ENCODE measurements around the gene STX18. TPM values are rescaled to one million over a fixed set of nuclear protein-coding genes. Genes with fewer than 3 reads are reported as not detected.

Gene STX18
- total and polyA plus RNA-seq, 10 of the 15 experiments (the other 5 are each of a cell fraction or from before 2014, with no cell fraction given): 8.2 to 46.6 (median 31.1) TPM

DNA sequence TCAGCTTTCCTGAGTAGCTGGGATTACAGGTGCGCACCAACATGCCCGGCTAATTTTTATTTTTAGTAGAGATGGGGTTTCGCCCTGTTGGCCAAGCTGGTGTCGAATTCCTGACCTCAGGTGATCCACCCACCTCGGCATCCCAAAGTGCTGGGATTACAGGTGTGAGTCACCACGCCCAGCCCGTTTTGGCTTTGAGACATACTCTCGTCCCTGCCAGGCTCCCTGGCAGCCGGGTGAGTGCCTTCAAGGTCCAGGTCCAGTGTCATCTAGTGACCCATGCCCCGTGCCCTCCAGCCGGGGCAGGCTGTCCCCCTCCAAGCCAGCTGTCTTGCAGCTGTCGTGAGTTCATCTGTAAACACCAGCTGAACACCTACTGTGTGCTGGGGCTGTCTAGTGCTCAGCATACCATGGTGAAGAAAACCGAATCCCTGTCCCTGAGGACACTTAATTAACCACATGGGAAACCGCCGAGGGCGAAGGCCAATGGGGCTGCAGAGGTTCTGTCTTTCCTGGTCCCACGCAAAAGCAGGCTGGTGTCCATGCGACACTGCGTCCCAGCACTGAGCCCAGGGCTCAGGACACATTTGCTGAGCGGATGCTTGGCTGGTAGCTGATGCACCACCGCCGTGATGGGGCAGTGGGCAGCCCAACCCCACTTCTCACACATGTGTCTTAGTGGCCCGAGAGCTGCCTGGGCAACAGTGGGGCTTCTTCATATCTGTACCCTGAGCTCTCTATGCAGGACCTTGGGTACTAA is 133.1 kb downstream of the STX18 start:
- H3K4me2 ChIP-seq (ENCODE audit: control insufficient read depth, insufficient read depth): no peak overlapping the region
- ChIA-PET CTCF (no interaction called here), POLR2A (no interaction called here)
- TF ChIP-seq RUNX3 (IDR thresholded peaks at IDR 0.05; ENCODE audit: low read length) (no peak), SP1 (IDR thresholded peaks at IDR 0.05; ENCODE audit: low read depth, low read length) (no peak), TCF12 (IDR thresholded peaks at IDR 0.05; ENCODE audit: low read depth, low read length) (no peak), PAX8 (IDR thresholded peaks at IDR 0.05) (no peak), POLR2AphosphoS2 (IDR thresholded peaks at IDR 0.05; ENCODE audit: low read depth, low read length) (no peak), CEBPB (IDR thresholded peaks at IDR 0.05; ENCODE audit: borderline replicate concordance in 1 of 2, low read depth in 2 of 2, low read length in 2 of 2) (no peak), EGR1 (IDR thresholded peaks at IDR 0.05; ENCODE audit: borderline replicate concordance in 1 of 2, low read depth in 2 of 2, low read length in 2 of 2) (no peak), CBFB (IDR thresholded peaks at IDR 0.05; ENCODE audit: low read depth) (no peak), ASH2L (IDR thresholded peaks at IDR 0.05; ENCODE audit: borderline replicate concordance, low read depth) (no peak), TBL1XR1 (IDR thresholded peaks at IDR 0.05; ENCODE audit: low read depth, low read length) (no peak), NFYB (IDR thresholded peaks at IDR 0.05; ENCODE audit: insufficient read depth, low read depth, low read length) (no peak), ZSCAN29 (IDR thresholded peaks at IDR 0.05) (no peak), NR2F1 (conservative IDR thresholded peaks at IDR 0.05) (no peak), BMI1 (IDR thresholded peaks at IDR 0.05; ENCODE audit: borderline replicate concordance) (no peak), YY1 (IDR thresholded peaks at IDR 0.05; ENCODE audit: low read depth, low read length) (no peak), SREBF2 (IDR thresholded peaks at IDR 0.05; ENCODE audit: low read length) (no peak)
- TF ChIP-seq, protein P1, sequence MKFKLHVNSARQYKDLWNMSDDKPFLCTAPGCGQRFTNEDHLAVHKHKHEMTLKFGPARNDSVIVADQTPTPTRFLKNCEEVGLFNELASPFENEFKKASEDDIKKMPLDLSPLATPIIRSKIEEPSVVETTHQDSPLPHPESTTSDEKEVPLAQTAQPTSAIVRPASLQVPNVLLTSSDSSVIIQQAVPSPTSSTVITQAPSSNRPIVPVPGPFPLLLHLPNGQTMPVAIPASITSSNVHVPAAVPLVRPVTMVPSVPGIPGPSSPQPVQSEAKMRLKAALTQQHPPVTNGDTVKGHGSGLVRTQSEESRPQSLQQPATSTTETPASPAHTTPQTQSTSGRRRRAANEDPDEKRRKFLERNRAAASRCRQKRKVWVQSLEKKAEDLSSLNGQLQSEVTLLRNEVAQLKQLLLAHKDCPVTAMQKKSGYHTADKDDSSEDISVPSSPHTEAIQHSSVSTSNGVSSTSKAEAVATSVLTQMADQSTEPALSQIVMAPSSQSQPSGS (IDR thresholded peaks at IDR 0.05; ENCODE audit: low read length): no peak
- TF ChIP-seq, protein P2, sequence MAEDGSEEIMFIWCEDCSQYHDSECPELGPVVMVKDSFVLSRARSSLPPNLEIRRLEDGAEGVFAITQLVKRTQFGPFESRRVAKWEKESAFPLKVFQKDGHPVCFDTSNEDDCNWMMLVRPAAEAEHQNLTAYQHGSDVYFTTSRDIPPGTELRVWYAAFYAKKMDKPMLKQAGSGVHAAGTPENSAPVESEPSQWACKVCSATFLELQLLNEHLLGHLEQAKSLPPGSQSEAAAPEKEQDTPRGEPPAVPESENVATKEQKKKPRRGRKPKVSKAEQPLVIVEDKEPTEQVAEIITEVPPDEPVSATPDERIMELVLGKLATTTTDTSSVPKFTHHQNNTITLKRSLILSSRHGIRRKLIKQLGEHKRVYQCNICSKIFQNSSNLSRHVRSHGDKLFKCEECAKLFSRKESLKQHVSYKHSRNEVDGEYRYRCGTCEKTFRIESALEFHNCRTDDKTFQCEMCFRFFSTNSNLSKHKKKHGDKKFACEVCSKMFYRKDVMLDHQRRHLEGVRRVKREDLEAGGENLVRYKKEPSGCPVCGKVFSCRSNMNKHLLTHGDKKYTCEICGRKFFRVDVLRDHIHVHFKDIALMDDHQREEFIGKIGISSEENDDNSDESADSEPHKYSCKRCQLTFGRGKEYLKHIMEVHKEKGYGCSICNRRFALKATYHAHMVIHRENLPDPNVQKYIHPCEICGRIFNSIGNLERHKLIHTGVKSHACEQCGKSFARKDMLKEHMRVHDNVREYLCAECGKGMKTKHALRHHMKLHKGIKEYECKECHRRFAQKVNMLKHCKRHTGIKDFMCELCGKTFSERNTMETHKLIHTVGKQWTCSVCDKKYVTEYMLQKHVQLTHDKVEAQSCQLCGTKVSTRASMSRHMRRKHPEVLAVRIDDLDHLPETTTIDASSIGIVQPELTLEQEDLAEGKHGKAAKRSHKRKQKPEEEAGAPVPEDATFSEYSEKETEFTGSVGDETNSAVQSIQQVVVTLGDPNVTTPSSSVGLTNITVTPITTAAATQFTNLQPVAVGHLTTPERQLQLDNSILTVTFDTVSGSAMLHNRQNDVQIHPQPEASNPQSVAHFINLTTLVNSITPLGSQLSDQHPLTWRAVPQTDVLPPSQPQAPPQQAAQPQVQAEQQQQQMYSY (CRISPR knock-in tag; IDR thresholded peaks at IDR 0.05): no peak
- TF ChIP-seq, protein P3, sequence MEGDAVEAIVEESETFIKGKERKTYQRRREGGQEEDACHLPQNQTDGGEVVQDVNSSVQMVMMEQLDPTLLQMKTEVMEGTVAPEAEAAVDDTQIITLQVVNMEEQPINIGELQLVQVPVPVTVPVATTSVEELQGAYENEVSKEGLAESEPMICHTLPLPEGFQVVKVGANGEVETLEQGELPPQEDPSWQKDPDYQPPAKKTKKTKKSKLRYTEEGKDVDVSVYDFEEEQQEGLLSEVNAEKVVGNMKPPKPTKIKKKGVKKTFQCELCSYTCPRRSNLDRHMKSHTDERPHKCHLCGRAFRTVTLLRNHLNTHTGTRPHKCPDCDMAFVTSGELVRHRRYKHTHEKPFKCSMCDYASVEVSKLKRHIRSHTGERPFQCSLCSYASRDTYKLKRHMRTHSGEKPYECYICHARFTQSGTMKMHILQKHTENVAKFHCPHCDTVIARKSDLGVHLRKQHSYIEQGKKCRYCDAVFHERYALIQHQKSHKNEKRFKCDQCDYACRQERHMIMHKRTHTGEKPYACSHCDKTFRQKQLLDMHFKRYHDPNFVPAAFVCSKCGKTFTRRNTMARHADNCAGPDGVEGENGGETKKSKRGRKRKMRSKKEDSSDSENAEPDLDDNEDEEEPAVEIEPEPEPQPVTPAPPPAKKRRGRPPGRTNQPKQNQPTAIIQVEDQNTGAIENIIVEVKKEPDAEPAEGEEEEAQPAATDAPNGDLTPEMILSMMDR (IDR thresholded peaks at IDR 0.05 in 2 of 3, conservative IDR thresholded peaks at IDR 0.05 in 1 of 3; ENCODE audit: control insufficient read depth in 2 of 3, extremely low read depth in 1 of 3, insufficient read depth in 1 of 3, low read depth in 3 of 3, low read length in 3 of 3): no peak

More for the DNA sequence above, 133.1 kb downstream of the STX18 start:
- ChIA-PET SMC1A (ENCODE audit: uncharacterized antibody, unreplicated experiment) (no interaction called here), RAD21 (ENCODE audit: unreplicated experiment) (no interaction called here)
- Histone ChIP-seq H3K79me2 (ENCODE audit: control insufficient read depth, insufficient read depth, low read length) (no peaks in the 10 kb centered on the region), H3K27ac (ENCODE audit: control insufficient read depth, insufficient read depth) (no peak overlapping the region), H3K36me3 (ENCODE audit: control insufficient read depth in 2 of 2, insufficient read depth in 2 of 2, low read length in 1 of 2) (no peaks in the 10 kb centered on the region), H4K20me1 (ENCODE audit: control insufficient read depth, insufficient read depth) (no peaks in the 10 kb centered on the region), H3K4me1 (ENCODE audit: control insufficient read depth, insufficient read depth, low read length) (no peaks in the 10 kb centered on the region), H3K9ac (ENCODE audit: control insufficient read depth, insufficient read depth, low read length) (no peak overlapping the region), H3K27me3 (replicated peaks in 1 of 2; ENCODE audit: control insufficient read depth in 2 of 2, insufficient read depth in 2 of 2, low read length in 1 of 2) (no peaks in the 10 kb centered on the region), H2AFZ (ENCODE audit: control insufficient read depth, low read depth, low read length) (no peak overlapping the region), H3K9me3 (replicated peaks; ENCODE audit: control insufficient read depth, insufficient read depth, low read length) (no peaks in the 10 kb centered on the region), H3K4me3 (no peak overlapping the region)
- FAIRE-seq (no peak), ATAC-seq (no peak), DNase-seq (ENCODE audit: low read depth, low spot score) (no peak)
- 35% methylated on average over 23 of the region's 23 CpGs for WGBS (ENCODE audit: insufficient coverage, insufficient replicate concordance, low lambda C conversion rate, missing lambda C conversion rate)
- in situ Hi-C loops (cut with MboI) (no loop called here), intact Hi-C loops (cut with micrococcal nuclease; ENCODE audit: unreplicated experiment) (no loop called here)
- BruUV-seq (replicated peaks): no TSS peak
